Measurements from ENCODE around the gene RAD51D.

- TF ChIP-seq CTCF (conservative IDR thresholded peaks at IDR 0.05) (no peak), ZFX (IDR thresholded peaks at IDR 0.05) (no peak)
These were observed 40.9 kb upstream of the RAD51D start for GRCh38 chr17:35160354-35161201.
